Inferior parietal cortex (tissue), 1 donor: ENCODE results near the gene ZNF334.
A peak's percentile ranks its signal among the peaks of the same experiment; 100 is the strongest.

ENCODE experiments used
- DNase-seq: peaks from one replicate; pipeline ENCODE4 v3.0.0-alpha.2; 2016; ENCODE audit errors: extremely low spot score

Gene ZNF334

DNA sequence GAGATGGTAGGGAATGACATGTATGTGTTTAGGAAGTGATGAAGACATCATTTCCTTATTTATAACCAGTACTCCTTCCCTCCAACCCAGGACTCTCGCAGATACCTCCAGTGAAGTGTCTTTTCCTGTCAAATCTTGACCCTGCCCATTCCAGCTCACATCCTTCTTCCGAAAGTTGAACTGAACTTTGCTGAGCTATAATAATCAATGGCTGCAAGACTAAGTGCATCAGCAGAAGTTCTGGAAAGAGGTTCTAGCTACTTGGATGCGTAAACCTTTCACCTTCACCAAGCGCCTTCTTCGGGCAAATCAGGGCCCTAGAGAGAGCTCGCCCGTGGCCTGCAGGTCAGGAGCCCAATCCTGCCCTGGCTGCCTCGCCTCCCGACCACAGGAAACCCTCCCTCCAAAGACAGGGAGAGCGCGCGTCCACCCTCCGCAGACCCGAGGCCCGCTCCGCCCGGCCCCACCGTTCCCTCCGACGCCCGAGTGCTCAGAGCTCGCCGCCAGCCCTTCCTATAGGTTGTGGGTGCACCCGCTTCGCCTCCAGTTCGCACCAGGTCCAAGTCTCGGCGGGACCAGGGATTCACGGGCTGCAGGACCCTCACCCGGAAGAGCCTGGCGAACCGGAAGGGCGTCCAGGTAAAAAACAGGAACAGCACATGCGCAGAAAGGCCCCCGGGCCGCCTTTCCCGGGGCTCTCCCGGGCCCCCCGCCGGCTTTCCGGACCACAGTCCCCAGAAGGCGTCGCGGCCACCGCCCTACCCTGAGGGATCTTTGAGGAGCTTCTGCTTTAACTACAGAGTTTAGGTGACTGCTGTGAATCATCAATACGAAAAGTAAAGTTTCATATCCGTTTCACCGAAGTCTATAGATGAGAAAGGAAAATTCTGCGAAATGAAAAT lies at the start of gene ZNF334:
Gene ZNF334, minus strand, starts transcription at position 617 of the 902 bp plus-strand sequence. CDS start 1,457 bp downstream, outside the sequence.
- DNase-seq: peak; percentile 87

DNA sequence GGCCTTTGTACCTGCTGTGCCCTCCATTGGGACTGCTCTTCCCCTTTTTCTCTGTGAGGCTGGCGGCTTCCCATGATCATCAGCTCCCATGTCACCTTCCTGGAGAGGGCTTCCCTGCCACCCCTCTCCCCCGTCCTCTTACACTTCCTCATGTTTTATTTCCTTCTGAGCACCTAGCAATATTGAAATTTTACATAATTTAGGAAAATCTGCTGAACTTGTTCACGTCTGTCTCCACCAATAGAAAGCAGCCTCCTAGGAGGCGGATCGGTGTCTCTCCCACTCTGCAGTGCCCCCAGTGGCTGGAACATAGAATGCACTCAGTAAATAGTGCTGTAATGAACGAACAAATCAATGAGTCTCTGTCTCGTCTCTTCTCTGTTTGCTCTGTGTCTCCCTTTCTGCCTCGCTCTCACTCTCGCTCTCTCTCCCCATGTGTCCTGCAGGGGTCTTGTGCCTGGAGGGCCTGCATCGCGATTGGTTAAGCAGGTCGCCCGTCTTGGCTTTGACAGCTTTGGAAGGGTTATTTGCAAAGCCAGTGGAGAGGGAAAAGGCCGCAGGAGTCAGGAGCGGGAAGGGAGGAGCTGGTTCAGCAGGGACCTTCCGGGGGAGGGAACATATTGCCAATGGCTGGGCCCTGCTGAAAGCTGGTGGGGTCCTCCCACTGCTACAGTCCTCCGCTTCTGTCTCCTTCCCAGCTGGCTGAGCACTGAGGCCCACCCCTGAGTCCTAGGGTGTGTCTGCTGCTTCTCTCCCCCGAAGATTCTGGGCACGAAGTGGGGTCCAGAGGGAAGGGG lies 49.2 kb upstream of the ZNF334 start:
- DNase-seq: peak; percentile 94

DNA sequence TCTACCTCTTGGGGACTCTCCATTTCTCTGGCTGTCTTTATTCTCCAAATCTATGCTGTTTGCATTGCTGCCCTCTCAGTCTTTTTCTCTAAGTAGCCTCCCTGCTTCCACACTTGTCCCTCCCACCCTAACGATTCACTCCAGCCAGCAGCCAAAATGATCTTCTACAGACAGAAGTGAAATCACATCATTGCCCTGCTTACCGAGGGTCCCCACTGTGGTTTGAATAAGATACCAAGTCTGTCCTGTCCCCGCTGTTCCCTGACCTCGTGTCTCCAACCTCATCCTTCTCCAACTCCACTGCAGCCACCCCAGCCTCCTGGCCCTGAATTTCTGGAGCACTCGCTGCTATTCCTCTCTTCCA lies 48.6 kb upstream of the ZNF334 start:
- DNase-seq: no peak

DNA sequence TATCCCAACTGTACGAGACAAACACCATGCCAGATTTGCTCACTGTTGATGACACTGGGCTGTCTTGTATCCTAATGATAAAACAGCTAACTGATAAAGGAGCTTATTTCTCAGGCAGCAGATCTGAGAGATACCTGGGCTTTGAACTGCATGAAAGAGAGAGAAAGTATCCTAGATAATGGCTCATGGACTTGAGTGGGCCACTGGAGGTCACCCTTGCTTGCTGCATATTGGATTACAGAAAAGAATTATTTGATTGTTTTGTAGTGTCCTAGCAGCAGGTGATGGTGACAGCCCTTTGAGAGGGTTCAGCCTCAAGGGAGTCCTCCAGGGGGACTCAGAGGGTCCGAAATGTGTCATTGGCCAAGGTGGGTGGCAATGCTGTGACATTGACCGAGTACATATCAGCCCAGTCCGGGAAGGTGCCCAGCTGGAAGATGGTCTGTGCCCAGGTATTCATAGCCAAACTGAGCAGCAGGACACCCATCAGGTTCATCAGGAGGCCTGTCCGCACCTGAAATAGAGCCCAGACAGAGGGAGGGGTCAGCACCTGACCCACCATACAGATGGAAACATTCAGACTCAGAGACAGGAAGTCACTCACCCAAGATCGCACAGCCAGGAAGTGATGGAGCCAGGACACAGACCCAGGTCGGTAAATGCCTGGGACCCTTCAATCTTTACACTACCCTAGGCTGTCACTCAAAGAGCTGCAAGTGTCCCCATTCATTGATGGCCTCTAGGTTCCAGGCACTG lies 46.5 kb upstream of the ZNF334 start:
- DNase-seq: no peak

DNA sequence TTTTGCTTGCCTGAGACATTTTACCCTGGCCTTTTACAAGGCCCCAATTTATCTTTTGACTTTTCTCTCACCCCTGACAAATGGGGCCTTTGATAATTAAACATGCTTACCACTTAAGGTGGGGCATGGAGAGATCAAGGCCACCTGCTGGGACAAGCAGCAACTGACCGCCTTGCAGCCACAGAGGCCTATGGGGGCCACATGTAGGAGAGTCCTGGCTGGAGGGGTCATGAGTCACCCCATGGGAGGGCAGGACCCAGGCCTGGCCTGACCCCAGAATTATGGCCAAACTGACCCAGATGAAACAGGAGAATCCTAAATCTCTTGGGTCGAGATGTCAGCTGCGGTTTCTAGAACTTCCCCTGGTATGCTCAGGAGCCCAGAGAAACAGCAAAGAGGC lies 45.6 kb upstream of the ZNF334 start:
- DNase-seq: no peak

GRCh38 chr20:46558511-46558959 lies 45.2 kb upstream of the ZNF334 start:
- DNase-seq: no peak

DNA sequence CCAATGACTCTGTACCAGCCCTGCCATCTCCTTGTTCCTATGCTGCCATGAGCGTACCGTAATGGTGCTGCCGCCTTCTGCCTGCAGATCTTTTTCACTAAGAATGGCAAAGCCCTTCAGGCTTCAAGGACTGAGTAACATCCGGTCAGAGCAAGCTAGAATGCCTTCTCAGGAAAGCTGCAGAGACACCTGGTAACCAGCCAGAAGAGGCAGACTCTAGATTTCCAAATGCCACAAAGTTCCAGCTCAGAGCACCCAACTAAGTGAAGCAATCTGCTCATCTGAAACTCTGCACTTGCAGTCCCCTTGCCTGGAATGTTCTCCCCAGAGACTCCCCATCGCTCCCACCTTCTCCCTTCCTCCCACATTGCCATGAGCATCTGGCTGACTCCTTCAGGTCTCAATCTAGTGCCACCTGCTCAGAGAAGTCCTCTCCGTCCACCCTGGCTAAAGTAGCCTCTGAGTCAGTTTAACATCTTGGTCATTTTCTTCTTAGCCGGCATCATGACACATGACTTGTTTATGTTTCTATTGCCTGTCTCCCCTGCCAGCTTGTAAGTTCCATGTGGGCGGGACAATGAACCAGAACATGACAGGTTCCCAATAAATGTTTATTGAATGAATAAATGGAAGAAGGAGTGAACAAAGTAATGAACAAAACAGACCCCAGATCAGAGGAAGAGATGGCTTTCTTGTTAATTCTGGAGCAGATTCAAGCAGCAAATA lies 44.0 kb upstream of the ZNF334 start:
- DNase-seq: no peak

GRCh38 chr20:46555370-46555956 lies 42.1 kb upstream of the ZNF334 start:
- no peak for DNase-seq

DNA sequence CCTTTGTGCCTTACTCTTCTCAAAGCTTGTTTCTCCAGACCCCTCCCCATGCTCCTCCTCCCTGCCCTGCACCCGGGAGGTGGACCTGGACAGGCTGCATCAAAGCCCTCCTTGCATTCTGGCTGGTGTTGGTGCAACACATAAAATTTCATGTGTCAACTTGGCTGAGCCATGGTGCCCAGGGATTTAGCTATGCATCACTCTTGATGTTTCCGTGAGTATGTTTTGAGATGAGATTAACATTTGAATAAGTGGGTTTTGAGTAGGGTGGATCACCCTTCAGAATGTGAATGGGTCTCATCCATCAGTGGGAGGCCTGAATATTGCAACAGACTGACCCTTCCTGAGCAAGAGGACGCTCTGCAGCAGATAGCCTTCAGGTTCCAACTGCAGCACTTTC lies 41.5 kb upstream of the ZNF334 start:
- DNase-seq: no peak

DNA sequence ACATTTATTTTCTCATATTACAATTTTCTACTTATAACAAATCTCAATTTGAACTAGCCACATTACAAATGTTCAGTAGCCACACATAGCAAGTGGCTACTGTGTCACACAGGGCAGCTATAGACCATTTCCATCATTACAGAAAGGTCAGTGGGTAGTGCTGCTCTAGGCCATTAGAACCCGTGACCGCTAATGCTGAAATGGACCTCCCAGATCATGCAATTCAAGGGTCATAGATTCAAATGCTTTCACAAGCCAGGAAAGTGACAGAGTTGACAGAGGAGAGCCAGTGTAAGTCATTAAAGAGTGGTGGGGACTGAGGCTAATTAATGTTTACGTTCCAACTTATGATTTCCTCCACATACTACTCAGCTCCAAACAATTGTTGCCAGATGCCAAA lies 40.6 kb upstream of the ZNF334 start:
- no peak for DNase-seq

DNA sequence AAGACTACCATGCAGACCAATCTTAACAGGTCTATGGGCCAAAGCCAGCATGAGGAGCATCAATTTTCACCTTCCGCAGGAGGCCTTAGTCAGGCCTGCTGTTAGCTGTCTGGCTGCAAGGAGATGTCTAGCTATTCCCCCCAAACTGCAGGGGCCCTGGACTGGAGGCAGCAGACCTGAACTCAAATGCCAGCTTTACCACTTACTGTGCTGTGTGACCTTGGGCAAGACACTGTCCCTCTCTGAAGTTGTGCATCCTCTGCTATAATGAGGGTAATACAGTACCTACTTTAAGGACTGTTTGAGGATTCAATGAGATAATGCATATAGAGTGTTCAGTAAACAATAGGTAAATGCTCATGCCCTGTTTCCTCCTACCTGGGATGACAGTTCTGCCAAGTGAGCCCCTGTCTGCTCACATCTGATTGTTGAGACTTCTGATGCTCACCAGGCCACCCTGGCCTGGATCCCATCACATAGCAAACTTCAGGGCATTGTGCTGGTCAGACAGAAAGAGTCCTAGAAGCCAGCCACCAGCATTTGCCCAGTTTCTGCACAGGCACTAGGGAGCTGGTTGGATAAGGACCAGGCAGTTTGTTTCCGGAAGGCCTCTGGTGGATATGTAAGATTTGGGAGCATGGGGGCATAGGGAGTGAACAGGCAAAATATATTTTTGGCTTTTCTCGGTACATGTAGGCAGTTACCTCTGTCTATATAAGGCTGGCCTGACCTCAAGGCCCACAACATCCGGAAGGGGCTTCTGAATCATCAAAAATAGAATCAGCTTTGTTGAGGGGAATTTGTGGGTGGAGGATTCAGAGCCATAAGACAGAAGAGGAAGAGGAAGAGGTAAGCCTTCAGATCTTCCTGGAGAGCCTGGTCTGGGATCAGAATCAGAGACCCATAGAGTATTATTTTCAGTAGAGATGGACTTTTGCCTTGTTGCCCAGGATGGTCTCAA lies 39.4 kb upstream of the ZNF334 start:
- DNase-seq: no peak

- DNase-seq: no peak
Measured at GRCh38 chr20:46551522-46552381, 38.4 kb upstream of the ZNF334 start.

DNA sequence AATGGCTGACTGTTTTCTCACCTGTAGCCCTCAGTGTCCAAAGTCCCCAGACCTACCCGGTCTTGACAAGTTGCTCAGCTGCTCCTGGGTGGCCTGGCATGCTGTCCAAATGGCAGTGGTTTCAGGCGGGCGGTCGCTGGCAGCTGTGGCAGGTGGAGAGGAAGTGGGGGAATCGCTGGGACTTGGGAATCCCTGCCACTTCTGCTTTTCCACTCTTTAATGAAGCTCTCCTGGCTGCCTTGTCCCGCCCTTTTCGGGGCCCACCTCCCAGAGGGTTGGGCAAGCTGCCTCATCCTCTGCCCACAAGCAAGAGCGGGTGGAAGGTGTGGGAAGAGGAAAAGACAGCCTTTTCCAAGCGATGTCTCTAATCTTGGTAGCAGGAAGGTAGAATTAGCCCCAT lies 37.1 kb upstream of the ZNF334 start, which contains the start of gene OCSTAMP:
Gene OCSTAMP, minus strand, starts transcription at position 194 of the 400 bp plus-strand sequence. Its CDS starts 94 bp downstream, at position 100.
- DNase-seq: no peak

DNA sequence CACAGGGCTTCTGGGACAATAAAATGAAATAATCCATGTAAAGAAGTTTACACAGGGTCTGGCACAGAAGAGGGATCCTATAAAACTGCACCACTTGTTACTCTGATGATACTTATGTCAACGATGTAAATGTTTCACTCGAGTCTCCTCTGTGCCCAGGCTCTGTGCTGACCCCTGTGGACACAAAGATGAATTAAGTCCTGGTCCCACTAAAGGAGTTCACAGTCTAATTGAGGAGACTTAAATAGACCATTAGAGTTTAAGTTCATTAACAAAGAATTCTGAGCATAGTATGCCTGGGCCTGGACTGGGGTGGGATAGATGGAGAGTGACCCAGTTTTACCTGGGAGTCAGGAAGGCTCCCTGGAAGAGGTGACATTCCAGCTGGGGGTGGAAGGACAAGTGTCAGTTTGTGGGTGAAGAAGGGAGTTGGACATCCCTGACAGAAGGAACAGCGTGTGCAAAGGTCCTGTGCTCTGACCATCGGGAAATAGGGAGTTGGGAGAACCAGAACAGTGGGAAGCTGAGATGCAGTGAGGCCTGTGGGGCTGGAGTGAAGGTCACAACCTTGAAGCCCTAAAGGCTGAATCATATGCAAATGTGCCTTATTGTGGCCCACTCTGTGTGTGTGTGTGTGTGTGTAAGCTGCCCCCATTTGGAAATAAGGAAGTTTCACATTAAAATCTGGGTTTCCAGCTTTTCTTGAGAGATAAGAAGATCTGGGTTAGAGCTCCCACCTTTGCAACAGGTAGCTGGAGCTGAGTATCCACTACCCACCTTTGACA lies 36.0 kb upstream of the ZNF334 start:
- no peak for DNase-seq

DNA sequence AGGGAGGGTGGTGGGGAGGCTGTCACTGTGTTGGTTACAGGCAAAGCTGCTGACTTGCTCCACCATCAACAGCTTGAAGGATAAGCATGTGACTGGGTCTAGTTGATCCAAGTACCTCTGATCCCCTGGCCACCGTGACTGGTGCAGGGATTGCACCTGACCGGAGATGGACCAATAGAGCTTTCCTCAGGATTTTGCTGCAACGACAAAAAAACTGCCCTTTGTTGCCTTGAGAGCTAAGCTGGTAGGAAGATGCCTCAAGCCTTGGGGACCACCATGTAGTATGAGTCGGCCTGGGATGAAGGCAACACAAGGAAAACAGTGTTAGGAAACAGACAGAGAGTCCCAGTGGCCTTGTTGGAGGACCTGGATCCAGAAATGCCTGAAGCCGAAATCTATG lies 35.3 kb upstream of the ZNF334 start:
- DNase-seq: no peak

GRCh38 chr20:46547995-46548394 lies 34.6 kb upstream of the ZNF334 start:
- DNase-seq: no peak

- DNase-seq: no peak
Measured at GRCh38 chr20:46546936-46547335, 33.6 kb upstream of the ZNF334 start.

DNA sequence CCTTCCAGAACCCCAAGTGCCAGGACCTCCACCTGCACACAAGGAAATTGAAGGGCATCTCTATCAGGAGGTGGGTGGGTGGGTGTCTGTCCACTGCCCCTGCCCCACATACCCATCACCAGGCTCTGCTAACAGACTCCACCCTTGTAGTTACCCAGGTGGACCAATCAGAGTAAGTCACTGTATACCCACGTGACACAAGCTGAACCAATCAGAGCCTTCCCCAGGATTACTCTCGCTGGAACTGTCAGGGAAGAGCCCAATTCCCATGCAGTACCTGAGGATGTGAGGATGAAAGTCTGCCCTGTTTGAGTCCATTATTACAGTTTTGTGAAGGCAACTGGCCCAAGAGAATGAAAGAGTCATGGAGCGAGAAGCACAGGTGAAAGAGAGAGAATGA lies 32.9 kb upstream of the ZNF334 start:
- no peak for DNase-seq
